Activated CD4-positive, alpha-beta memory T cell treated with anti-CD3 and anti-CD28 coated beads, Interleukin-2, amount 10 ng/mL, durations not matched to agents 7 days and 5 days (primary cell): ENCODE data around the gene NAALADL2. TPM values are rescaled to one million over a fixed set of nuclear protein-coding genes. Genes with fewer than 3 reads are reported as not detected.
"Not testable (repeated sequence)": the region's sequence is repeated elsewhere in the genome, so short reads cannot be mapped to it uniquely, and the experiment has no call there.

Experiments used
- CTCF ChIA-PET: fragments of 350-600 bp; sonication (Branson Sonifier 250); formaldehyde crosslinking; loops from one replicate; lab custom pipeline; 2021; ENCODE audit warnings: antibody characterized with exemption, inconsistent platforms; lab: Charles Lee
- POLR2A ChIA-PET: fragments of 350-600 bp; sonication (Branson Sonifier 250); formaldehyde crosslinking; loops from one replicate; lab custom pipeline; 2021; ENCODE audit warnings: antibody characterized with exemption; lab: Charles Lee
- DNase-seq: peaks from one replicate; pipeline ENCODE4 v3.0.0-alpha.2; 2020
- H3K27ac Mint-ChIP-seq: one replicate; pipeline ENCODE4 v1.8.0; 2021; ENCODE audit warnings: mild to moderate bottlenecking, mixed read lengths
- H3K27me3 Mint-ChIP-seq: one replicate; pipeline ENCODE4 v1.8.0; 2021; ENCODE audit warnings: mixed read lengths
- H3K36me3 Mint-ChIP-seq: one replicate; pipeline ENCODE4 v1.8.0; 2021; ENCODE audit warnings: low read depth, mixed read lengths
- H3K4me1 Mint-ChIP-seq: one replicate; pipeline ENCODE4 v1.8.0; 2021; ENCODE audit warnings: mixed read lengths
- H3K4me3 Mint-ChIP-seq: one replicate; pipeline ENCODE4 v1.8.0; 2021; ENCODE audit warnings: mild to moderate bottlenecking, mixed read lengths
- H3K9me3 Mint-ChIP-seq: one replicate; pipeline ENCODE4 v1.8.0; 2021; ENCODE audit warnings: mixed read lengths
- total RNA-seq, 2 experiments: library from RNA; stranded (reverse); gene quantifications; one replicate each; pipeline ENCODE4 v1.2.3, GENCODE V29; 2021

The NAALADL2 gene
- total RNA-seq, 2 experiments from 2014 or later = not detected

GRCh38 chr3:175426805-175427204, 567.7 kb downstream of the NAALADL2 start:
- Mint-ChIP-seq H3K36me3 (no peaks in the 10 kb centered on the region), H3K9me3 (no peaks in the 10 kb centered on the region), H3K27ac (no peak overlapping the region), H3K4me1 (no peaks in the 10 kb centered on the region), H3K27me3 (no peaks in the 10 kb centered on the region), H3K4me3 (no peak overlapping the region)
- DNase-seq = no peak
- ChIA-PET POLR2A (no interaction called here), CTCF (no interaction called here)

GRCh38 chr3:175428466-175428865, 569.3 kb downstream of the NAALADL2 start:
- POLR2A ChIA-PET = no interaction called here
- H3K4me3 Mint-ChIP-seq = no peak overlapping the region
- H3K27me3 Mint-ChIP-seq = no peaks in the 10 kb centered on the region
- CTCF ChIA-PET = no interaction called here
- DNase-seq = no peak
- no peaks in the 10 kb centered on the region for H3K36me3 Mint-ChIP-seq
- no peak overlapping the region for H3K27ac Mint-ChIP-seq
- peaks cover 3% of the 10 kb centered on the region for H3K9me3 Mint-ChIP-seq
- no peaks in the 10 kb centered on the region for H3K4me1 Mint-ChIP-seq

GRCh38 chr3:175430983-175431773, 572.0 kb downstream of the NAALADL2 start:
- ChIA-PET CTCF (no interaction called here), POLR2A (no interaction called here)
- H3K27ac Mint-ChIP-seq = no peak overlapping the region
- H3K36me3 Mint-ChIP-seq = no peaks in the 10 kb centered on the region
- no peak overlapping the region for H3K4me3 Mint-ChIP-seq
- H3K27me3 Mint-ChIP-seq = no peaks in the 10 kb centered on the region
- no peak for DNase-seq
- peaks cover 3% of the 10 kb centered on the region for H3K9me3 Mint-ChIP-seq
- H3K4me1 Mint-ChIP-seq = no peaks in the 10 kb centered on the region

GRCh38 chr3:175432376-175433025, 573.4 kb downstream of the NAALADL2 start:
- no peak overlapping the region for H3K4me3 Mint-ChIP-seq
- POLR2A ChIA-PET = no interaction called here
- H3K9me3 Mint-ChIP-seq = peaks cover 3% of the 10 kb centered on the region
- no peaks in the 10 kb centered on the region for H3K36me3 Mint-ChIP-seq
- H3K27me3 Mint-ChIP-seq = no peaks in the 10 kb centered on the region
- no peak overlapping the region for H3K27ac Mint-ChIP-seq
- no peaks in the 10 kb centered on the region for H3K4me1 Mint-ChIP-seq
- CTCF ChIA-PET = no interaction called here
- DNase-seq = no peak

- POLR2A ChIA-PET = no interaction called here
- no peak overlapping the region for H3K4me3 Mint-ChIP-seq
Measured at GRCh38 chr3:175433026-175433674, 574.0 kb downstream of the NAALADL2 start.

GRCh38 chr3:175434561-175434960, 575.4 kb downstream of the NAALADL2 start:
- ChIA-PET CTCF (no interaction called here), POLR2A (no interaction called here)
- Mint-ChIP-seq H3K27me3 (no peaks in the 10 kb centered on the region), H3K9me3 (peaks cover 3% of the 10 kb centered on the region), H3K4me3 (no peak overlapping the region), H3K36me3 (no peaks in the 10 kb centered on the region), H3K27ac (no peak overlapping the region), H3K4me1 (no peaks in the 10 kb centered on the region)
- DNase-seq = no peak

More at GRCh38 chr3:175433026-175433674, 574.0 kb downstream of the NAALADL2 start:
- Mint-ChIP-seq H3K4me1 (no peaks in the 10 kb centered on the region), H3K27me3 (no peaks in the 10 kb centered on the region), H3K36me3 (no peaks in the 10 kb centered on the region), H3K27ac (no peak overlapping the region), H3K9me3 (peaks cover 3% of the 10 kb centered on the region)
- CTCF ChIA-PET = no interaction called here
- DNase-seq = no peak

GRCh38 chr3:175443682-175444081, 584.5 kb downstream of the NAALADL2 start:
- Mint-ChIP-seq H3K4me3 (no peak overlapping the region), H3K27ac (no peak overlapping the region), H3K27me3 (no peaks in the 10 kb centered on the region), H3K36me3 (no peaks in the 10 kb centered on the region), H3K9me3 (peaks cover 19% of the 10 kb centered on the region), H3K4me1 (no peaks in the 10 kb centered on the region)
- POLR2A ChIA-PET = no interaction called here
- CTCF ChIA-PET = no interaction called here
- no peak for DNase-seq

- CTCF ChIA-PET = no interaction called here
- H3K4me3 Mint-ChIP-seq = no peak overlapping the region
- H3K36me3 Mint-ChIP-seq = no peaks in the 10 kb centered on the region
- no peaks in the 10 kb centered on the region for H3K4me1 Mint-ChIP-seq
- POLR2A ChIA-PET = no interaction called here
- H3K27ac Mint-ChIP-seq = no peak overlapping the region
- no peaks in the 10 kb centered on the region for H3K27me3 Mint-ChIP-seq
- no peak for DNase-seq
- H3K9me3 Mint-ChIP-seq = peaks cover 17% of the 10 kb centered on the region
Measured at GRCh38 chr3:175445741-175446140, 586.6 kb downstream of the NAALADL2 start.

GRCh38 chr3:175447521-175447920, 588.4 kb downstream of the NAALADL2 start:
- POLR2A ChIA-PET = no interaction called here
- H3K27ac Mint-ChIP-seq = no peak overlapping the region
- no peak overlapping the region for H3K4me3 Mint-ChIP-seq
- no peaks in the 10 kb centered on the region for H3K36me3 Mint-ChIP-seq
- H3K27me3 Mint-ChIP-seq = no peaks in the 10 kb centered on the region
- CTCF ChIA-PET = no interaction called here
- no peak for DNase-seq
- H3K4me1 Mint-ChIP-seq = no peaks in the 10 kb centered on the region
- H3K9me3 Mint-ChIP-seq = peaks cover 16% of the 10 kb centered on the region

GRCh38 chr3:175453361-175453760, 594.2 kb downstream of the NAALADL2 start:
- no peak overlapping the region for H3K27ac Mint-ChIP-seq
- CTCF ChIA-PET = no interaction called here
- peaks cover 6% of the 10 kb centered on the region for H3K9me3 Mint-ChIP-seq
- H3K4me1 Mint-ChIP-seq = no peaks in the 10 kb centered on the region
- H3K36me3 Mint-ChIP-seq = no peaks in the 10 kb centered on the region
- POLR2A ChIA-PET = no interaction called here
- H3K4me3 Mint-ChIP-seq = no peak overlapping the region
- no peaks in the 10 kb centered on the region for H3K27me3 Mint-ChIP-seq
- DNase-seq = no peak

- Mint-ChIP-seq H3K4me1 (no peaks in the 10 kb centered on the region), H3K27ac (no peak overlapping the region), H3K27me3 (no peaks in the 10 kb centered on the region), H3K9me3 (peaks cover 17% of the 10 kb centered on the region), H3K4me3 (no peak overlapping the region), H3K36me3 (no peaks in the 10 kb centered on the region)
- ChIA-PET POLR2A (no interaction called here), CTCF (no interaction called here)
- no peak for DNase-seq
Measured at GRCh38 chr3:175456466-175456865, 597.3 kb downstream of the NAALADL2 start.

GRCh38 chr3:175457301-175457700, 598.2 kb downstream of the NAALADL2 start:
- no peak overlapping the region for H3K27ac Mint-ChIP-seq
- CTCF ChIA-PET = no interaction called here

GRCh38 chr3:175460849-175461399, 601.8 kb downstream of the NAALADL2 start:
- CTCF ChIA-PET, DNase-seq, H3K36me3 Mint-ChIP-seq, H3K27ac Mint-ChIP-seq, H3K4me1 Mint-ChIP-seq, POLR2A ChIA-PET, H3K4me3 Mint-ChIP-seq, H3K27me3 Mint-ChIP-seq: not testable (repeated sequence)
- H3K9me3 Mint-ChIP-seq = peaks cover 16% of the 10 kb centered on the region

More at GRCh38 chr3:175457301-175457700, 598.2 kb downstream of the NAALADL2 start:
- Mint-ChIP-seq H3K9me3 (peaks cover 20% of the 10 kb centered on the region), H3K27me3 (no peaks in the 10 kb centered on the region), H3K4me3 (no peak overlapping the region), H3K36me3 (no peaks in the 10 kb centered on the region), H3K4me1 (no peaks in the 10 kb centered on the region)
- DNase-seq = no peak
- POLR2A ChIA-PET = no interaction called here
